GM18511 (cell line): ENCODE measurements around the gene CEACAM21.

Experiments
- ATAC-seq: cut with Tn5 transposase; IDR thresholded peaks from one replicate; pipeline ENCODE4 v1.9.1; 2021; ENCODE audit warnings: mild to moderate bottlenecking, moderate library complexity; ENCODE audit not compliant: unreplicated experiment

CEACAM21 gene

GRCh38 chr19:41575998-41576397, at the start of gene CEACAM21:
Gene CEACAM21 (plus strand): TSS chr19:41576166. CDS start chr19:41576275, 109 bp downstream.
- ATAC-seq, result peak; percentile 83

GRCh38 chr19:41527089-41527488, 48.9 kb upstream of the CEACAM21 start:
- ATAC-seq, result no peak

GRCh38 chr19:41528106-41528505, 47.9 kb upstream of the CEACAM21 start:
- ATAC-seq, result no peak

- ATAC-seq, result no peak
Observed at GRCh38 chr19:41529484-41530183, 46.3 kb upstream of the CEACAM21 start.

- no peak for ATAC-seq
Observed at GRCh38 chr19:41530184-41530534, 45.8 kb upstream of the CEACAM21 start.

- no peak for ATAC-seq
Observed at GRCh38 chr19:41530761-41531301, 45.1 kb upstream of the CEACAM21 start.

- no peak for ATAC-seq
Observed at GRCh38 chr19:41531438-41532311, 44.3 kb upstream of the CEACAM21 start.

GRCh38 chr19:41532526-41532925, 43.4 kb upstream of the CEACAM21 start:
- ATAC-seq, result no peak

- no peak for ATAC-seq
Observed at GRCh38 chr19:41533671-41534215, 42.2 kb upstream of the CEACAM21 start.

- ATAC-seq, result peak; percentile 82
Observed at GRCh38 chr19:41535029-41535622, 40.8 kb upstream of the CEACAM21 start.

GRCh38 chr19:41537789-41538188, 38.2 kb upstream of the CEACAM21 start:
- ATAC-seq, result no peak

GRCh38 chr19:41540041-41540695, 35.8 kb upstream of the CEACAM21 start:
- ATAC-seq, result no peak

- ATAC-seq, result no peak
Observed at GRCh38 chr19:41541990-41542584, 33.9 kb upstream of the CEACAM21 start.

- ATAC-seq, result no peak
Observed at GRCh38 chr19:41542622-41543021, 33.3 kb upstream of the CEACAM21 start.

GRCh38 chr19:41543582-41543981, 32.4 kb upstream of the CEACAM21 start:
- ATAC-seq, result no peak

- no peak for ATAC-seq
Observed at GRCh38 chr19:41545547-41545946, 30.4 kb upstream of the CEACAM21 start.

GRCh38 chr19:41546386-41546789, 29.6 kb upstream of the CEACAM21 start:
- no peak for ATAC-seq

GRCh38 chr19:41546961-41547360, 29.0 kb upstream of the CEACAM21 start:
- ATAC-seq, result no peak

GRCh38 chr19:41547569-41547968, 28.4 kb upstream of the CEACAM21 start:
- ATAC-seq, result no peak

- no peak for ATAC-seq
Observed at GRCh38 chr19:41548047-41548446, 27.9 kb upstream of the CEACAM21 start.
